DND-41 (cell line): ENCODE data around the gene SFMBT2.

Source experiments
- ATAC-seq: fragments of 200-7000 bp; cut with Tn5 transposase; 3 replicates; pipeline ENCODE4 v1.9.1; 2021; ENCODE audit warnings: low read depth; ENCODE audit not compliant: insufficient read depth
- DNase-seq: peaks from one replicate; pipeline ENCODE4 v3.0.0-alpha.2; 2020
- H2AFZ ChIP-seq: 2 replicates; pipeline ENCODE4 v1.6.0; 2012; ENCODE audit warnings: low read depth, low read length
- H3K27ac ChIP-seq: 2 replicates; pipeline ENCODE4 v1.5.1; 2012; ENCODE audit warnings: low read length, inconsistent platforms
- H3K27me3 ChIP-seq: fragments of 200-600 bp; sonication (generic); 2 replicates; pipeline ENCODE4 v1.6.0; 2012; ENCODE audit warnings: low read length, mild to moderate bottlenecking, inconsistent platforms; ENCODE audit not compliant: insufficient read depth, poor library complexity
- H3K36me3 ChIP-seq: 2 replicates; pipeline ENCODE4 v1.5.1; 2012; ENCODE audit warnings: low read length, inconsistent platforms; ENCODE audit not compliant: insufficient read depth
- H3K4me1 ChIP-seq: 2 replicates; pipeline ENCODE4 v1.5.1; 2012; ENCODE audit warnings: mild to moderate bottlenecking, low read length; ENCODE audit not compliant: insufficient read depth
- H3K4me2 ChIP-seq: 2 replicates; pipeline ENCODE4 v1.6.0; 2012; ENCODE audit warnings: mild to moderate bottlenecking, moderate library complexity, low read length, inconsistent platforms; ENCODE audit not compliant: insufficient read depth
- H3K4me3 ChIP-seq, 2 experiments: fragments of 200-600 bp in 1 of 2; shearing (Covaris generic) in 1 of 2; 2 replicates each; pipeline ENCODE4 v1.5.1; 2012 to 2016; ENCODE audit warnings: inconsistent platforms in 2 of 2, low read length in 2 of 2, mild to moderate bottlenecking in 2 of 2, low read depth in 1 of 2, moderate library complexity in 1 of 2
- H3K79me2 ChIP-seq: 2 replicates; pipeline ENCODE4 v1.6.0; 2012; ENCODE audit warnings: low read length, inconsistent platforms; ENCODE audit not compliant: insufficient read depth
- H3K9ac ChIP-seq: 2 replicates; pipeline ENCODE4 v1.6.0; 2012; ENCODE audit warnings: low read depth, mild to moderate bottlenecking, inconsistent platforms, low read length, moderate library complexity
- H3K9me3 ChIP-seq: 2 replicates; pipeline ENCODE4 v1.5.1; 2012; ENCODE audit warnings: low read length, moderate library complexity, mild to moderate bottlenecking, inconsistent platforms; ENCODE audit not compliant: insufficient read depth, severe bottlenecking
- H4K20me1 ChIP-seq: 2 replicates; pipeline ENCODE4 v1.6.0; 2012; ENCODE audit warnings: low read length; ENCODE audit not compliant: insufficient read depth
- CTCF ChIP-seq: IDR thresholded peaks from 2 replicates; pipeline ENCODE4 v1.5.1; 2012; ENCODE audit warnings: borderline replicate concordance, low read length, moderate library complexity, mild to moderate bottlenecking; ENCODE audit not compliant: poor library complexity, severe bottlenecking; ENCODE audit errors: extremely low read depth
- EZH2 ChIP-seq: IDR thresholded peaks from 3 replicates; pipeline ENCODE4 v1.6.1; 2012; ENCODE audit warnings: borderline replicate concordance, low read depth, mild to moderate bottlenecking, moderate library complexity, low read length, inconsistent platforms; ENCODE audit not compliant: severe bottlenecking

SFMBT2 gene

DNA sequence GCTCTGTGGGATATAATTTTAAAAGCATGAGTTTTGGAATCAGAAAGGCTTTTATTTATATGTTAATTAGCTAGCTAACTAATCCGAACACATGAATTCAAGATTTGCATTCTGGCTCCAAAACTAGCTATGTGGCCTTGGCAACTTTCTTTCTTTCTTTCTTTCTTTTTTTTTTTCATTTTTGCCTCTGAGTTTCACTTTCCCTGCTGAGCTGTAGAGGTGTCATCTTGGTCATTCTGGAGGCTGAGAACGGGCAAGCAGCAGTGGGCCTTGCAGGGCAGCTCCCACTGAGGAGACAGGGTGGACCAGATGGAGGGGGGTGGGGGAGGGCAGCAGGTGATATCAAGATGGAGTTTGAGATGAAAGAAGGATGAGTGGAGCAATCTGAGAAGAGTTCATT is 24.8 kb upstream of the SFMBT2 start:
- TF ChIP-seq EZH2 (no peak), CTCF (no peak)
- no peaks in the 10 kb centered on the region for H4K20me1 ChIP-seq
- ATAC-seq (no peak), DNase-seq (no peak)
- no peak overlapping the region for H3K4me2 ChIP-seq
- H3K79me2 ChIP-seq = no peaks in the 10 kb centered on the region
- H3K27me3 ChIP-seq = no peaks in the 10 kb centered on the region
- no peak overlapping the region for H3K9ac ChIP-seq
- no peak overlapping the region for H3K27ac ChIP-seq
- peaks cover 6% of the 10 kb centered on the region; the same call in 1 of the 2 replicates for H3K4me1 ChIP-seq
- H3K9me3 ChIP-seq = no peaks in the 10 kb centered on the region
- no peak overlapping the region for H3K4me3 ChIP-seq
- no peaks in the 10 kb centered on the region for H3K36me3 ChIP-seq
- H2AFZ ChIP-seq = no peak overlapping the region

- Histone ChIP-seq H2AFZ (0 out of 2 replicates have a peak overlapping the region, but pooled peaks have one; percentile 44), H3K9me3 (no peaks in the 10 kb centered on the region), H3K4me3 (no peak overlapping the region), H4K20me1 (no peaks in the 10 kb centered on the region), H3K9ac (no peak overlapping the region), H3K4me2 (no peak overlapping the region), H3K27ac (no peak overlapping the region), H3K79me2 (no peaks in the 10 kb centered on the region), H3K4me1 (peaks cover 6% of the 10 kb centered on the region; the same call in 1 of the 2 replicates), H3K27me3 (no peaks in the 10 kb centered on the region), H3K36me3 (no peaks in the 10 kb centered on the region)
- ATAC-seq = no peak
- DNase-seq = no peak
- TF ChIP-seq EZH2 (no peak), CTCF (no peak)
Observed at GRCh38 chr10:7434378-7434777, 23.5 kb upstream of the SFMBT2 start.

DNA sequence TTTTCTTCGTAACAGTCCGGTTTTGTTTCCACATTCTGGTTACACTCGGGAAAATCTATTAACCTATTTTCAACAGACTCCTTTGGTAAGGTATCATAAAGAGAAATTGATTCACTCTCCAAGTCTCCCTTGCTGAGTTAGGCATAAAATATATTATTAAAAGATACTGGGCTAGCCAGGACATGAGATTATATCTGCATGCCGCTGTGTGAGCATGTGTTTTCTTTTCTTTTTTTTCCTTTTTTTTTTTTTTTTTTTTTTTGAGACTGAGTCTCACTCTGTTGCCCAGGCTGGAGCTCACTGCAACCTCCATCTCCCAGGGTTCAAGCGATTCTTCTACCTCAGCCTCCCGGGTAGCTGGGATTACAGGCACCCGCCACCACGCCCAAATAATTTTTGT is 23.0 kb upstream of the SFMBT2 start:
- no peaks in the 10 kb centered on the region for H3K79me2 ChIP-seq
- H3K27ac ChIP-seq = no peak overlapping the region
- no peaks in the 10 kb centered on the region for H4K20me1 ChIP-seq
- H3K9ac ChIP-seq = no peak overlapping the region
- H2AFZ ChIP-seq = no peak overlapping the region
- DNase-seq (no peak), ATAC-seq (no peak)
- TF ChIP-seq EZH2 = no peak
- no peak for TF ChIP-seq CTCF
- H3K36me3 ChIP-seq = no peaks in the 10 kb centered on the region
- H3K4me3 ChIP-seq = no peak overlapping the region
- no peaks in the 10 kb centered on the region for H3K27me3 ChIP-seq
- peaks cover 6% of the 10 kb centered on the region; the same call in 1 of the 2 replicates for H3K4me1 ChIP-seq
- no peaks in the 10 kb centered on the region for H3K9me3 ChIP-seq
- H3K4me2 ChIP-seq = no peak overlapping the region
